DOHH2 (cell line): ENCODE results near the gene PIGL.

ENCODE experiments used
- H3F3A ChIP-seq: fragments of 200-600 bp; sonication (generic), shearing (Covaris generic); 2 replicates; pipeline ENCODE4 v1.6.0; 2016; ENCODE audit warnings: antibody characterized with exemption, mild to moderate bottlenecking; ENCODE audit not compliant: control insufficient read depth, insufficient read depth
- H3K27ac ChIP-seq: fragments of 200-600 bp; sonication (generic); 2 replicates; pipeline ENCODE4 v1.5.1; 2014; ENCODE audit warnings: low read depth, mild to moderate bottlenecking, low read length, moderate library complexity
- H3K27me3 ChIP-seq: fragments of 200-600 bp; sonication (generic); 2 replicates; pipeline ENCODE4 v1.6.1; 2014; ENCODE audit warnings: mild to moderate bottlenecking, low read length, mixed read lengths; ENCODE audit not compliant: control insufficient read depth
- H3K36me3 ChIP-seq: fragments of 200-600 bp; sonication (generic); 2 replicates; pipeline ENCODE4 v1.6.1; 2014; ENCODE audit warnings: mild to moderate bottlenecking, low read length, moderate library complexity, mixed read lengths; ENCODE audit not compliant: control insufficient read depth
- H3K4me1 ChIP-seq: fragments of 200-600 bp; sonication (generic); 2 replicates; pipeline ENCODE4 v1.6.1; 2014; ENCODE audit warnings: mild to moderate bottlenecking, low read length, mixed read lengths; ENCODE audit not compliant: control insufficient read depth
- H3K4me2 ChIP-seq: fragments of 200-600 bp; sonication (generic); 2 replicates; pipeline ENCODE4 v1.6.0; 2014; ENCODE audit warnings: mild to moderate bottlenecking, low read length, moderate library complexity
- H3K4me3 ChIP-seq: fragments of 200-600 bp; sonication (generic); 2 replicates; pipeline ENCODE4 v1.5.1; 2014; ENCODE audit warnings: mild to moderate bottlenecking, low read length, mixed read lengths
- H3K79me2 ChIP-seq: fragments of 200-600 bp; sonication (generic); 2 replicates; pipeline ENCODE4 v1.6.1; 2014; ENCODE audit warnings: mild to moderate bottlenecking, low read length, mixed read lengths; ENCODE audit not compliant: control insufficient read depth
- H3K9me2 ChIP-seq: fragments of 200-600 bp; sonication (generic); replicated peaks from 2 replicates; pipeline ENCODE4 v1.6.1; 2014; ENCODE audit warnings: mild to moderate bottlenecking, low read length, mixed read lengths; ENCODE audit not compliant: control insufficient read depth
- H3K9me3 ChIP-seq: fragments of 200-600 bp; sonication (generic); 2 replicates; pipeline ENCODE4 v1.6.1; 2014; ENCODE audit warnings: antibody characterized with exemption, low read length, mixed read lengths; ENCODE audit not compliant: control insufficient read depth, insufficient read depth
- H4K20me1 ChIP-seq: fragments of 200-600 bp; sonication (generic); 2 replicates; pipeline ENCODE4 v1.6.0; 2014; ENCODE audit warnings: low read depth, mild to moderate bottlenecking, antibody characterized with exemption, low read length, moderate library complexity; ENCODE audit not compliant: control insufficient read depth, insufficient read depth
- CTCF ChIP-seq: fragments of 200-600 bp; sonication (generic); IDR thresholded peaks from one replicate; pipeline ENCODE4 v1.5.1; 2014; ENCODE audit warnings: antibody characterized with exemption, mild to moderate bottlenecking, low read depth, low read length; ENCODE audit not compliant: poor library complexity, severe bottlenecking
- EZH2phosphoT487 ChIP-seq: fragments of 200-600 bp; sonication (generic); IDR thresholded peaks from 2 replicates; pipeline ENCODE4 v1.6.1; 2017; ENCODE audit warnings: borderline replicate concordance, mild to moderate bottlenecking, antibody characterized with exemption, low read length, moderate library complexity, mixed read lengths

The PIGL gene

GRCh38 chr17:16339959-16340358 lies 122.9 kb downstream of the PIGL start:
- TF ChIP-seq CTCF: no peak
- no peak for TF ChIP-seq EZH2phosphoT487
- Histone ChIP-seq H4K20me1 (no peaks in the 10 kb centered on the region), H3K36me3 (peaks cover 16% of the 10 kb centered on the region), H3K79me2 (no peaks in the 10 kb centered on the region), H3K4me2 (no peak overlapping the region), H3K4me1 (no peaks in the 10 kb centered on the region), H3K27ac (no peak overlapping the region), H3K4me3 (no peak overlapping the region), H3F3A (peaks cover 4% of the 10 kb centered on the region; the same call in 1 of the 2 replicates), H3K9me3 (no peaks in the 10 kb centered on the region), H3K9me2 (no peaks in the 10 kb centered on the region), H3K27me3 (no peaks in the 10 kb centered on the region)

- Histone ChIP-seq H3K4me2 (no peak overlapping the region), H3K27me3 (no peaks in the 10 kb centered on the region), H3K9me3 (no peaks in the 10 kb centered on the region), H3K4me3 (no peak overlapping the region), H3K36me3 (peaks cover 35% of the 10 kb centered on the region), H3K79me2 (no peaks in the 10 kb centered on the region), H3F3A (peaks cover 4% of the 10 kb centered on the region; the same call in 1 of the 2 replicates), H3K4me1 (no peaks in the 10 kb centered on the region), H3K27ac (no peak overlapping the region), H4K20me1 (no peaks in the 10 kb centered on the region), H3K9me2 (no peaks in the 10 kb centered on the region)
- TF ChIP-seq CTCF (no peak), EZH2phosphoT487 (no peak)
Observed at GRCh38 chr17:16342979-16343378, 126.0 kb downstream of the PIGL start.

- H3K9me3 ChIP-seq: no peaks in the 10 kb centered on the region
- TF ChIP-seq CTCF: no peak
- TF ChIP-seq EZH2phosphoT487: no peak
- H3K79me2 ChIP-seq: no peaks in the 10 kb centered on the region
- peaks cover 39% of the 10 kb centered on the region for H3K36me3 ChIP-seq
- no peak overlapping the region for H3K4me3 ChIP-seq
- peaks cover 4% of the 10 kb centered on the region; the same call in 1 of the 2 replicates for H3F3A ChIP-seq
- no peaks in the 10 kb centered on the region for H3K27me3 ChIP-seq
- H3K27ac ChIP-seq: no peak overlapping the region
- no peaks in the 10 kb centered on the region for H3K9me2 ChIP-seq
- H3K4me2 ChIP-seq: no peak overlapping the region
- no peaks in the 10 kb centered on the region for H3K4me1 ChIP-seq
- no peaks in the 10 kb centered on the region for H4K20me1 ChIP-seq
Observed at GRCh38 chr17:16343569-16343968, 126.6 kb downstream of the PIGL start.

GRCh38 chr17:16345565-16345964 lies 128.6 kb downstream of the PIGL start:
- no peaks in the 10 kb centered on the region for H3K9me3 ChIP-seq
- H3K27ac ChIP-seq: no peak overlapping the region
- peaks cover 15% of the 10 kb centered on the region for H3K79me2 ChIP-seq
- H4K20me1 ChIP-seq: no peaks in the 10 kb centered on the region
- no peaks in the 10 kb centered on the region for H3K27me3 ChIP-seq
- H3K9me2 ChIP-seq: no peaks in the 10 kb centered on the region
- no peak overlapping the region for H3K4me2 ChIP-seq
- no peaks in the 10 kb centered on the region for H3K4me1 ChIP-seq
- peaks cover 55% of the 10 kb centered on the region for H3K36me3 ChIP-seq
- TF ChIP-seq EZH2phosphoT487 (no peak), CTCF (no peak)
- H3F3A ChIP-seq: peaks cover 4% of the 10 kb centered on the region; the same call in 1 of the 2 replicates
- H3K4me3 ChIP-seq: no peak overlapping the region
